ENCODE data around the gene SLC28A3. TPM values are rescaled to one million over a fixed set of nuclear protein-coding genes. Genes with fewer than 3 reads are reported as not detected.

SLC28A3 gene
- total RNA-seq, 1 donor from 2014 or later, result 0.09 TPM

DNA sequence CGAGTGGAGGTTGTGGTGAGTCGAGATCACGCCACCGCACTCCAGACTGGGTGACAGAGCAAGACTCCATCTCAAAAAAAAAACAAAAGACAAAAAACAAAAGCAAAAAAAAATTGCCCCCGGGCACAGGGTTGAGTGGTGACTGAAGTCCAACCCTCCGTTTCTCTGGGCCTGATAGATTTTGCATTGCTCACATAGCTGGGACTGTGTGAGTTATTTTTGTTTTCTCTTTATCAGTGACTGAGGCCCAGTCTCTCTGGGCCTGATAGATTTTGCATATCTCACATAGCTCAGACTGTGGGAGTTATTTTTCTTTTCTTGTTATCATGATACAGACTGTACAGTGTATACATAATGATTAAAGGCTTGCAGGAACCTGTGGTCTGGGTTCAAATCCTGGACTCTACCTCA lies 2.6 kb upstream of the SLC28A3 start:
- intact Hi-C loops (cut with micrococcal nuclease), result no loop called here

GRCh38 chr9:84339962-84340361 lies 596 bp downstream of the SLC28A3 start:
- intact Hi-C loops (cut with micrococcal nuclease), result no loop called here

- intact Hi-C loops (cut with micrococcal nuclease), result no loop called here
These were observed 1.1 kb downstream of the SLC28A3 start for GRCh38 chr9:84339503-84339902.

- intact Hi-C loops (cut with micrococcal nuclease), result no loop called here
These were observed 1.8 kb downstream of the SLC28A3 start for GRCh38 chr9:84338792-84339191.

GRCh38 chr9:84337252-84337651 lies 3.3 kb downstream of the SLC28A3 start:
- intact Hi-C loops (cut with micrococcal nuclease), result no loop called here

- intact Hi-C loops (cut with micrococcal nuclease), result no loop called here
These were observed 9.3 kb downstream of the SLC28A3 start for GRCh38 chr9:84331119-84331809.

DNA sequence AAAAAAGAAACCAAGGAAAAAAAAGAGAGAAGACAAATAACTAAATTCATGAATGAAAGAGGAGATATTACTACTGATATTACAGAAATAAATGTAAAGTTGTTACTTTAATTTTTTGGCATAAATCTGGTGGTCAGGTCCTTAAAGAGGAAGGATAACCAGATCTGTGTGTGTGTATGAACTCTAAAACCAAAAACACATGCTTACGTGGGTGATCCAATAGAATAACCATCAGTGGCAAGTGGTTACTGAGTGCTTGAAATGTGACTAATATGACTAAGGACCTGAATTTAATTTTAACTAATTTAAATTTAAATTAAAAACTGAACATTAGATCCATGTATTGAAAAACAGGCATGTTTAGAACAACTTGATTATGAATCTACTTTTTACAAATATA lies 10.3 kb downstream of the SLC28A3 start:
- intact Hi-C loops (cut with micrococcal nuclease), result no loop called here

DNA sequence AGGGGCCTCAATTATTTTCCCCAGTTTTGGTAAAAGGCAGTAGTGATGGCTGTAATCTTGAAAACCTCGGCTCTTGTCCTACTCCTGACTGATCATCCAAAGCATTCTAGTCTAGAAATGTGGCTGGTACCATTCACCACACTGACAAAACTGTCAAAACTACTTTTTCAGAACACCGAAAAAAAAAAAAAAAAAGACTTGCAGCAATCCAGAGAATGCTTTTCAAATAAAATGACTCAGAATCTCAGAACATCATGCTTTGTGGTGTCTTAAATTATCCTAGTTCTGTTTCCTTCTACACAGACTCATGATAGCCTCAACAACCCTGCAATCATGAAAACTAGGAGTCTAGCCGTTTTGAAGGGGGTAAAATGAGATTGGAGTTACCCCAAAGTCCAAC lies 13.4 kb downstream of the SLC28A3 start:
- intact Hi-C loops (cut with micrococcal nuclease), result no loop called here

- intact Hi-C loops (cut with micrococcal nuclease), result no loop called here
These were observed 15.1 kb downstream of the SLC28A3 start for GRCh38 chr9:84325347-84325973.

DNA sequence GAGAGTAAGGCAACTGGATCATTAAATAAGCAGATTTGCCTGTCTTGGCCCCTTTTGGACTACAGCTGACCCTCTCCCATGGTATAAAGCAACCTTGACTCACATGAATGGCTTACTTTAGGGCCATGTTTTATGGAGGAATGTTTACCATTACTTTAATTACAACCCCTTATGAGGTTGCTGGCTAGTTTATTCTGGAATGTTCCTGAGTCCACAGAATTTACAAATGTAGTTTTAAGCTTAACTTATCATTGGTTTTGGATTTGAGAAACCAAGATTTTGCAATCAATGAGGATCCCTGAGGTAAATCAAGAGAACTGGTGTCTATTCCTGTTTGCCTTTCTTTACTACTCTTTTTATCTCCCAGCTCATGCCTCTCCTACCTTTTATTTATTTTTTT lies 15.7 kb downstream of the SLC28A3 start:
- intact Hi-C loops (cut with micrococcal nuclease), result no loop called here

GRCh38 chr9:84323858-84324257 lies 16.7 kb downstream of the SLC28A3 start:
- intact Hi-C loops (cut with micrococcal nuclease), result no loop called here

GRCh38 chr9:84322828-84323227 lies 17.7 kb downstream of the SLC28A3 start:
- intact Hi-C loops (cut with micrococcal nuclease), result no loop called here

GRCh38 chr9:84320231-84320630 lies 20.3 kb downstream of the SLC28A3 start:
- intact Hi-C loops (cut with micrococcal nuclease), result no loop called here

- intact Hi-C loops (cut with micrococcal nuclease), result loop anchor here (5.0 kb wide), 1 partner anchor 147 kb away; no protein-coding TSS in a partner anchor
These were observed 20.9 kb downstream of the SLC28A3 start for GRCh38 chr9:84319632-84320031.

- intact Hi-C loops (cut with micrococcal nuclease), result loop anchor here (5.0 kb wide), 1 partner anchor 147 kb away; no protein-coding TSS in a partner anchor
These were observed 21.6 kb downstream of the SLC28A3 start for GRCh38 chr9:84318981-84319380.

- intact Hi-C loops (cut with micrococcal nuclease), result loop anchor here (5.0 kb wide), 1 partner anchor 145 kb away; no protein-coding TSS in a partner anchor
These were observed 23.0 kb downstream of the SLC28A3 start for GRCh38 chr9:84317563-84317962.

DNA sequence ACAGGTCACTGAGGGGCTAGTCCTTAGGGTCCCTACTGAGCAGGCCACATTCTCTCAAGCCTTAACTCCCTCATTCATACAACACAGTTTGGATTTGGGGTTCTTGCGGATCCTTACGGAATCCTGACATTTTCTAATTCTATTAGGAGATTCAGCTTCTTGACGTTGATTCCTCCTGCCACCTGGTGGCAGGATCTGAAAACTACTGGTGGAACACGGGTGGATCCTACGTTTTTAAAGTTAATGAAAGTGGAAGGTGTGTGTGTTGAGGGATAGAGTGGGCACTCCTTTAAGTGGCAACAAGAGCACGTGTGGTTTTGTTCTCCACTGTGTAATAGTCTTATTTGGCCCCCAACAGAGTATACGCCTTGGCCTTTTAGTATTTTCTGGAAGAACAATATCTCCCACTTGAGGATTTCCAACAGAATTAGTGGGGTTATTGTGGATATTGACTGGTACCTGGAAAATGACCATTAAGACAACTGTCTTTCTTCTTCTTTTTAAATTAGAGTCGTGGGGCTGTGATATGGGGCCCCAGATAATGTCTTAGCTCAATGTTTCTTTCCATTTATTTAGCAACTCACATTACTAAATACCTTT lies 25.2 kb downstream of the SLC28A3 start:
- intact Hi-C loops (cut with micrococcal nuclease), result loop anchor here (1.0 to 5.0 kb wide), 5 partner anchors 19 to 377 kb away; no protein-coding TSS in a partner anchor

- intact Hi-C loops (cut with micrococcal nuclease), result no loop called here
These were observed 26.3 kb downstream of the SLC28A3 start for GRCh38 chr9:84314306-84314705.

DNA sequence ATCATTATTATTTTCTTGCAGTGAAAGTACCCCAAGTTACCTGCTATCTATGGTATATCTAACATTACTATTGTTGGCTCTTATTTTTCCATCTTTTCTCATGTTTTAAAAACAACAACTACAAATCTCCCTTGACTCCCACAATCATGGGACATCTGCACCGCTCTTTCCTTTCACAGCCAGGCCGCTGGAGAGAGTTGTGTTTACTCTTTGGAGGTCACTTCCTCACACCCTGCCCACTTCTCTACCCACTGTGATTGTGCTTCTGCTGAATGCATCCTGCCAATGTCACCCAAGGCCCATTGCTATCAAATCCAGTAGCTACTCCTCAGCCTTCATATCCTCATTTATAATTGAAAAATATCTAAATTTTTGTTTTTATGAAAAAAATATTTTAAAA lies 29.7 kb downstream of the SLC28A3 start:
- intact Hi-C loops (cut with micrococcal nuclease), result no loop called here

DNA sequence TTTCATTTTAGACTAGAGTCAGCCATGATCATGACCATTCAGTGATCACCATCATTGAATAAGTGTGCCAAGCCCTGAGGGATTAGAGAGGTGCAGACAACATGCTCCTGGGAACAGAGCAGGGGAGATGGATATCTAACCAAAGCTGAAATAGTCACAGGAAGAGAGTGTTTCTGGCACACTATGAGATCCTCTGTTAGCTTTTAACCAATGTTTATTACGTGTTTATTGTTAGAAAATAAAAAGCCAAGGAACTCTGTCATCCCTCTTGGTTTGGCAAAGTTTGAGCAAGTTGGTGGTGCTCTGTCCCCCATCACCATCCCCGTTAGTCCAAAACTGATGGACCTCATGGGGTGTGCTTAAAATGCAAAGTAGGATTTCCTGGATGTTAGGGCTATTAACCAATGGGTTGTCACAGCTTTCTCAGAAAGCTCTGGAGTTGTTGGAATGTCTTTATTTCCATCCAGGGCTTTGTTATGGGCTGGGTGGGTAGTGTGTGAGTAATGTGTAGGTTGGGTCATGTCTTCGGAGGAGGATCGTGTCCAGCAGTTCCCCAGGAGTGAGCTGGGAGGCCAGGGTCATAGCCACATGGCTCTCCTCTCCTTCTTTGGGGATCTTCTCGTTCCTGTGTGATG lies 34.9 kb downstream of the SLC28A3 start:
- intact Hi-C loops (cut with micrococcal nuclease), result no loop called here

DNA sequence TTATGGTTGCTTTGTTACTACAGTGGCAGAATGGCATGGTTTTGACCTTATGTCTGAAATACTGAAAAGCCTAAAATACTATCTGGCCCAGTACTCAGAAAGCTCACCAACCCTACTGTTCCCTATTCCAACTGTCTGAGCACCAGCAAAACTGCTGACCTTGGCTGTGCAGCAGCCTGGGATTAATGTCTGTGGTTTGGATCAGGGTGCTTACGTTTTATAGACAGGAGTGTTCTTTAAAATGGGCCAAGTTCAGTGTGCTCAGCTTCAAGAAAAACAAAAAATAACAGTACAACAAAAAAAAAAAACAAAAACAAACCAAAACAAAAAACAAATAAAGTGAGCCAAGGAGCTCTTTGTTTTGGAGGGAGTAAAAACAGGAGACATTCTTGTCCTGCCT lies 36.4 kb downstream of the SLC28A3 start:
- intact Hi-C loops (cut with micrococcal nuclease), result no loop called here

GRCh38 chr9:84303061-84303460 lies 37.5 kb downstream of the SLC28A3 start:
- intact Hi-C loops (cut with micrococcal nuclease), result no loop called here

Measured in T-helper 2 cell treated with Interferon-gamma antibody and Interleukin-4, amounts not matched to agents 100 ng/mL and 5 ng/mL, for 36 hours (primary cell).